Measurements from ENCODE around the gene MEGF9. TPM values are rescaled to one million over a fixed set of nuclear protein-coding genes. Genes with fewer than 3 reads are reported as not detected.

The MEGF9 gene
- polyA plus RNA-seq, 1 of the 3 experiments (the other 2 are of a cell fraction) = 1.8 TPM

- TF ChIP-seq NRF1 (IDR thresholded peaks at IDR 0.05; ENCODE audit: low read depth, low read length) (no peak), CHD2 (IDR thresholded peaks at IDR 0.05; ENCODE audit: low read length, partially characterized antibody) (no peak), FOXJ3 (CRISPR knock-in tag; IDR thresholded peaks at IDR 0.05) (no peak), JUND (IDR thresholded peaks at IDR 0.05) (no peak), FOSL2 (IDR thresholded peaks at IDR 0.05; ENCODE audit: borderline replicate concordance, low read depth) (no peak), YY1 (IDR thresholded peaks at IDR 0.05; ENCODE audit: low read depth) (no peak), ZBTB33 (IDR thresholded peaks at IDR 0.05; ENCODE audit: borderline replicate concordance, low read depth) (no peak), GATA2 (CRISPR knock-in tag; IDR thresholded peaks at IDR 0.05) (no peak), PBX3 (IDR thresholded peaks at IDR 0.05) (no peak), MAX (IDR thresholded peaks at IDR 0.05; ENCODE audit: low read depth) (no peak), USF1 (IDR thresholded peaks at IDR 0.05; ENCODE audit: borderline replicate concordance, low read depth) (no peak), MEF2A (IDR thresholded peaks at IDR 0.05; ENCODE audit: borderline replicate concordance, low read depth) (no peak), IRF3 (IDR thresholded peaks at IDR 0.05; ENCODE audit: low read depth, low read length) (no peak), RXRA (IDR thresholded peaks at IDR 0.05; ENCODE audit: borderline replicate concordance, low read depth) (no peak), CTCF (IDR thresholded peaks at IDR 0.05) (no peak), POLR2AphosphoS5 (IDR thresholded peaks at IDR 0.05; ENCODE audit: low read depth, low read length) (no peak)
- POLR2A ChIA-PET = no interaction called here
- CTCF ChIA-PET = interaction anchor here (0.6 kb wide), 1 partner anchor 10 kb away, joined by 3 read pairs; no protein-coding TSS in a partner anchor
- Histone ChIP-seq H2AFZ (ENCODE audit: low read depth) (no peak overlapping the region), H3K9ac (no peak overlapping the region), H3K27ac (ENCODE audit: low read depth in 2 of 2, low read length in 1 of 2) (no peak overlapping the region), H3K4me3 (ENCODE audit: low read depth in 2 of 2, low read length in 1 of 2) (no peak overlapping the region), H3F3A (replicated peaks; ENCODE audit: insufficient read depth) (no peaks in the 10 kb centered on the region), H3K4me2 (no peak overlapping the region), H3K79me2 (ENCODE audit: insufficient read depth) (no peaks in the 10 kb centered on the region), H3K27me3 (ENCODE audit: insufficient read depth) (no peaks in the 10 kb centered on the region), H3K9me2 (0 out of 2 replicates have a peak, but pooled peaks cover 4% of the 10 kb centered on the region), H3K9me3 (no peaks in the 10 kb centered on the region), H3K4me1 (ENCODE audit: control insufficient read depth in 1 of 2, insufficient read depth in 2 of 2, low read depth in 1 of 2, low read length in 1 of 2) (no peaks in the 10 kb centered on the region; a peak in 1 of 4 replicates), H4K20me1 (ENCODE audit: insufficient read depth) (no peaks in the 10 kb centered on the region), H3K36me3 (replicated peaks in 1 of 2; ENCODE audit: control insufficient read depth in 1 of 2, insufficient read depth in 2 of 2, low read length in 1 of 2) (peaks cover 0 to 4% of the 10 kb centered on the region in 2 experiments)
- DNase-seq = no peak
- WGBS (ENCODE audit: low lambda C conversion rate) = 88% methylated on average over 1 of the region's 1 CpG
Observed at GRCh38 chr9:120645760-120646159, 68.5 kb downstream of the MEGF9 start.

Data from SK-N-SH (cell line).